Inflammatory macrophage treated with lipopolysaccharide for 1 hour (primary cell): ENCODE measurements around the gene KPNB1.

Experiments used
- DNase-seq, 2 donors: peaks; one replicate each; pipeline ENCODE4 v3.0.0-alpha.2; 2020 to 2022

Gene KPNB1

GRCh38 chr17:47698749-47699535 is 49.2 kb downstream of the KPNB1 start:
- DNase-seq = peak; percentile 35 to 82

GRCh38 chr17:47699536-47699840 is 49.8 kb downstream of the KPNB1 start:
- no peak for DNase-seq

GRCh38 chr17:47700471-47701449 is 51.0 kb downstream of the KPNB1 start:
- no peak for DNase-seq

DNA sequence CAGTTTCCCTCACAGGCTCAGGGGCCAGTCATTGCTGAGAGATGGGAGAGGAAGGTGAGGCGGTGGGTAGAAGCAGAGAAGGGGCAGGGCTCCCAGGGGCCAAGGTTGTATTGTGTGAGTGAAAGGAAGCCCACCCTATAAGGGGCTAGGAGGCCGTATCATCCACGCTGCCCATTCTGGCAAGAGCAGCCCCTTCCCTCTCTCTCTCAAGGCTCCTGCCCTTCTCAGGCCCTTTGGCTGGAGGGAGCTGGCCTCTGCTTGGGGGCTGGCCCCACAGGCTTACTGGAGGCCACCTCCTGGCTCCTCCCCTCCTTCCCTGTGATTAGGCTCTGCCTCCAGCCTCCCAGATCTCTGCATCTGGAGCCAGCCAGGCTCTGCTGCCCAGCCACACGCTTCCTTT is 51.9 kb downstream of the KPNB1 start:
- no peak for DNase-seq

GRCh38 chr17:47702391-47702995 is 52.8 kb downstream of the KPNB1 start:
- DNase-seq = no peak

DNA sequence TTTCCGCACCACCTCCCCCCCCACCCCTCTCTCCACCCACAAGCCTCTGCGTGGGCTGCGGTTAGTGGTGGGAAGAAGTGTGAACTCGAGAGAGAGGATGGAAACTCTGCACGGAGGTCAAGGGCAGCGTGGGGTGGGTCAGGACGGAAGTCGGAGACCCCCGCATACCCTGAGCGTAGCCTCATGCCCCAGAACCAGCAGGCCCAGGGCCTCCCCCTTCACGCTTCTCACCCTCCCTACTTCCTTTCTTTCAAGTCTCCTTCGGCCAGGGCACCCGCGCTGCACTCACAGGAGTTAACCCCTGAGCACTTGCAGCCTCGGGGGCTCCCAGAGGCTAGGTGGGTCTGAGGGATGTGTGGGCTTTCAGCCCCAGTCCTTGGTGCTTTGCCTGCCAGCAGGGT is 53.5 kb downstream of the KPNB1 start:
- DNase-seq = no peak

- DNase-seq = no peak
These were observed 54.0 kb downstream of the KPNB1 start for GRCh38 chr17:47703671-47704070.

DNA sequence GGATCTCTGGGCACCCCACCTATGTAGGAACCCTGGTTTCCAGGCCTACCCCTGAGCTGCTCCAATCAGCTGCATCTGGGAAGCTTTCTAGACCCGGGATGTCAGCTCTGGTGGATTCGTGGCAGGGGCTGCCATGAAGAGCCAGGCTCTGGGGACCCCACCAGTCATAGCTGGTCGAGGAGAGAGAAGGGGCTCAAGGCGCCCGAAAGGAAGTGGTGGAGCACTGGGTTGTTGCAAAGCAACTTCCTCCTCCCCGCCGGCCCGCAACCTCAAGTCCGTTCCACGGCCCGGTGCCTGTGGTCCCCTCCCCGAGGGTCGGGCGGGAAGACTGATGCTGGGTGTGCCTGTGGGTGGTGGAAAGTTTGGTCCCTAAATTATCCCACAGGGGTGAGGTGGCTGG is 54.4 kb downstream of the KPNB1 start:
- no peak for DNase-seq

GRCh38 chr17:47704736-47705135 is 55.0 kb downstream of the KPNB1 start:
- no peak for DNase-seq

DNA sequence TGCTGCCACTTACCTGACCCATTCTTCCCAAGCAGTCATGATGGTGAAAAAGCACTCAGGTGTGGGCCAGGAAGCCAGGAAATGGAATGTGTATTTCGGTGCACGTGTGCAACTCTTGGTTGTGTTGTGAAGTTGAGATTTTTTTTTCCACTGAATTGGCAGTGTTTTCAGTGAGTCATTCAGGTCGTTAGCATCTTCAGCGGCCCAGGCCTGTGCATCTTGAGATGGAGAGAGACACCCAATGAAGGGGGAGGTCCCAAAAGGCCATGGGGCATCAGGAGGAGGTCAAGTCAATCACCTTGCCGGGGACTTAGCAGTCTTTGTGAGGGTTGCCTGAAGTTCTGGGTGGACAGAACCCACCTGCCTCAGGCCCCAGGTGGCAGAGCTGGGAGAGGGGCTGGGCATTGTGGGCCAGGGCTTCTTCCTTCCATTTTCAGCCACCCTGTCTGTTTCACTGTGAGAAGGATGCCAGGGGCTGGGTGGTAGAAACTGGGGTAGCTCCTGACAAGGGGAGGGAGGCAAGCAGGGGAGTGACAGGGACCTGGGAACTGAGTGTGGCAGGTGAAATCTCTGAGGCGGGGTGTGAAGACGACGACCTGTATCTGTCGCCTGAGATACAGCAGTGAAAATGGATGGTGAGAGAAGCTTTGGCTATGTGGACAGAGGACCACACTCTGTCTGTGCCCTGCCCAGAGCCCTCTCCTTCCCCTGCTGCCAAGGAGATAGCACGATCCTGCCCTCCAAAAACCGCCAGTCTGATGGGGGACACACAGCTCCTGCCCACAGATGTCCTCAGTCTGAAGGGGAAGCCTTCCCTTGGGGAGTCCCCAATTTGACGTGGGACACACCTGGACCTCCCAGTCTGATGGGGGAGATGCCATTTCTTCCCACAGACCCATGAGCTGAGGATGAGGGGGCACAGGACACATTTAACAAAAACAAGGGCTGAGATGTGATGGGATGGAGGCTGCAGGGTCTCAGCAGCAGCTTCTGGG is 56.1 kb downstream of the KPNB1 start:
- no peak for DNase-seq

GRCh38 chr17:47707056-47707804 is 57.5 kb downstream of the KPNB1 start:
- DNase-seq = no peak

DNA sequence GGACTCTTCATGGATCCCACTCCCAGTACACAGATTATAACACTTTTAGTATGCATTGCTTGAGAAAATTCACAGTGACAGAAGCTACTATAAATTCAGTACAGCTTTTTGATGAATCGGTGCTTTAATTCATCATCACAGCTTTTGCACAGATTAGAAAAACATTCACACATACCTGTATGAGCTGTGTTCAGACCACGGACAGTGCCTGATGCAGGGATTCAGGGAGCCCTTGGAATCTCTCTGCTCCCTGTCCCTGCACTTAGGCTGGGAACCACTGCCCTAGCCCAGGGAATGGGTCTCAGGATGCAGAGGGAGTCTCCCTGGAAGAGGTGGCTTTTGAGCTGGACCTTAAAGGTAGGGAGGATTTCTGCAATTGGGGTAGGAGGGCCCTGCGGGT is 58.2 kb downstream of the KPNB1 start:
- DNase-seq = no peak

GRCh38 chr17:47708312-47708863 is 58.7 kb downstream of the KPNB1 start:
- DNase-seq = no peak

DNA sequence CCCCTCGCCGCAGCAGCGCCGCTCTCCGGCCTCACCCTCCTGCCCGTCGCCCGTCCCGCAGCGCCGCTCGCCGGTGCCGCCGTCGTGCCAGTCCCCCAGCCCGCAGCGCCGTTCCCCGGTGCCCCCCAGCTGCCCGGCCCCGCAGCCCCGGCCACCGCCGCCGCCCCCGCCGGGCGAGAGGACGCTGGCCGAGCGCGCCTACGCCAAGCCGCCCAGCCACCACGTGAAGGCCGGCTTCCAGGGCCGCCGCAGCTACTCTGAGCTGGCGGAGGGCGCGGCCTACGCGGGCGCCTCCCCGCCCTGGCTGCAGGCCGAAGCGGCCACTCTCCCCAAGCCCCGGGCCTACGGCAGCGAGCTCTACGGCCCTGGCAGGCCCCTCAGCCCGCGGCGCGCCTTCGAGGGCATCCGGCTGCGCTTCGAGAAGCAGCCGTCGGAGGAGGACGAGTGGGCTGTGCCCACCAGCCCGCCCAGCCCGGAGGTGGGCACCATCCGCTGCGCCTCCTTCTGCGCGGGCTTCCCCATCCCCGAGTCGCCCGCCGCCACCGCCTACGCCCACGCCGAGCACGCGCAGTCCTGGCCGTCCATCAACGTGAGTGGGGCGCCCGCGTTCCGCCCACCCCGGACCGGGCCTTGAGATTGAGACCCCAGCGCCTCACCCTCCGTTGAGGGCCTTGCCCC is 59.3 kb downstream of the KPNB1 start:
- no peak for DNase-seq

DNA sequence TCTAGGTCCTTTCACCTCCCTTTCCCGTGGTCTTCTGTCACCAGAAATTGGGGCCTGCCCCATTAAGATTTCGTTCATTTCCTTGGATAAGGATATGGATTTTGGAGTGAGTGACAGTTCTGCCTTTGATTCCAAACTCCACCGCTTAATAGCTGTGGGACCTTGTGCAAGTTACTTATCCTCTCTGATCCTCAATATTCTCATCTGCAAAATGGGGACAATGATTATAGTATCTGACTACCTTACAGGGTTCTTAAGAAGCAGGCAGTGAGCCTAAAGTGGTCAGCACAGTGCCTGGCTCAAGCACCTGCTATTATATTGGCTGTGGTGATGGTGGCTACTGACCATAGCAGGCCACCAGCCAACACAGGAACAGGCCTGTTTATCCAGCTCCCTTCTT is 59.9 kb downstream of the KPNB1 start:
- no peak for DNase-seq

- DNase-seq = no peak
These were observed 61.8 kb downstream of the KPNB1 start for GRCh38 chr17:47711366-47712099.

DNA sequence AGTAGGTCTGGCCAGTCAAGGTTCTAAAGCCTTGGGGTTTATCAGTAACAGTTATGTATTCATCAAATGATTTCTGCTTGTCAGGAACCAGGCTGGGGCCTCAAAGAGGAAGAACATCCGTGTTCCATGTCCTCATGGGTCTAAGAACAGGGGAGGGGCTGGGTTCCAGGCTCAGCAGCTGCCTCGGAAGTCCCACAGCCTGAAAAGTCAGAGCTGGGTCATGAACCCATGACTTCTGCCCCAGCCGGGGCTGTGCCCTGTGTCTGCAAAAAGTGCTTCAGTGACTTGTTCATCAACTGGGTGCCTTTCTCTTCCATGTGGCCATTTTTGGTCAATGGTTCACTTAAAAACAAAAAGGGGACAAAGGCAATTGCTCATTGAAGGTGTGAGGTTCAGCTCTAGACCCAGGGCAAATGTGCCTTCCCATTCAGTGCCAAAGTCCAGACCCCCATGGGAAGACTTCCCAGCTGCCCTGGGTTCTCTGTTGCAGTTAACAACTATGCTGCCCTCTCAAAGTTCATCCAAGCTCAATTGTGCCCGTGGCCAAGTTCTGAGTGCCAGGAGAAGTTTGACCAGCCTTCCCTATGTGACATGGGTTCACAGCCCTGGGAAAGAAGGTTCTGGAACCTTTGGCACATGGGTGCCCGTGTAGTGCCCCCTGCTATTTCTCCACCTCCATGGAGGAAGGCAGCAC is 62.8 kb downstream of the KPNB1 start:
- peak; percentile 39 to 53 for DNase-seq

DNA sequence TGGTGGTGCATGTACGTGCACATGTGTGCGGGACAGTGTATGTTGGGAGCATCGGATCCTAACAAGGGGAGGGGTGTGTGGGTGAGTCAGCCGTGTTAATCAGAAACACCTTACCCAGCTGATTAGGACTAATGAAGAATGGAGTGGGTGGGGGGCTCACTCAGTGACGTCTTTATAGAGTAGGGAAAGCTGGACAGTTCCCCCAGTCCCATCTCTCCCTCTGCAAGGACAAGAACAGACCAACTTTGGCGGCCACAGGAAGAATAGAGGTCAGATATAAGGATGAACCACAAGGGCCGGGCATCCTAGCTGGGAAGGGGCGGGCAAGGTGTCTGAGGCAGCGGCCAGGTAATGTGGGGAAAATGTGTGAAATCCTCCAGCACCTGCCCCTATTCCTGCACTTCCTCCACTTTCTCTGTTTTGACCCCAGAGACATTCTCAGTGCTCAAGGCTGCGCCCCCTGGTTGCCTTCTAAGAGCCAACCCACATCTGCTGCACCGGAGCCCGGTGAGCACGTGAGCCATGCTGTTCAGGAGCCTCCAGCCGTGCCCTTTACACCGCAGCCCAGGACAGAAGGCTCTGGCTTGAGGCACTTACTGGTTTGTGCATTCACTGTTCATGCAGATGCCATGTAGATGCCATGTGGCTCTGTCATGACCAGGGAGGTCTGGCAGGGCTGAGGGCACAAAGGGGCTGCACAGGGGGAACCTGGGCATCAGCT is 64.4 kb downstream of the KPNB1 start:
- no peak for DNase-seq
